GM15510 (cell line): ENCODE measurements around the gene RHOT2.

ENCODE experiments used
- POLR2A ChIP-seq: IDR thresholded peaks from 3 replicates; pipeline ENCODE4 v1.6.1; 2011; ENCODE audit warnings: borderline replicate concordance; ENCODE audit not compliant: insufficient read length; ENCODE audit errors: extremely low read depth

RHOT2 gene

DNA sequence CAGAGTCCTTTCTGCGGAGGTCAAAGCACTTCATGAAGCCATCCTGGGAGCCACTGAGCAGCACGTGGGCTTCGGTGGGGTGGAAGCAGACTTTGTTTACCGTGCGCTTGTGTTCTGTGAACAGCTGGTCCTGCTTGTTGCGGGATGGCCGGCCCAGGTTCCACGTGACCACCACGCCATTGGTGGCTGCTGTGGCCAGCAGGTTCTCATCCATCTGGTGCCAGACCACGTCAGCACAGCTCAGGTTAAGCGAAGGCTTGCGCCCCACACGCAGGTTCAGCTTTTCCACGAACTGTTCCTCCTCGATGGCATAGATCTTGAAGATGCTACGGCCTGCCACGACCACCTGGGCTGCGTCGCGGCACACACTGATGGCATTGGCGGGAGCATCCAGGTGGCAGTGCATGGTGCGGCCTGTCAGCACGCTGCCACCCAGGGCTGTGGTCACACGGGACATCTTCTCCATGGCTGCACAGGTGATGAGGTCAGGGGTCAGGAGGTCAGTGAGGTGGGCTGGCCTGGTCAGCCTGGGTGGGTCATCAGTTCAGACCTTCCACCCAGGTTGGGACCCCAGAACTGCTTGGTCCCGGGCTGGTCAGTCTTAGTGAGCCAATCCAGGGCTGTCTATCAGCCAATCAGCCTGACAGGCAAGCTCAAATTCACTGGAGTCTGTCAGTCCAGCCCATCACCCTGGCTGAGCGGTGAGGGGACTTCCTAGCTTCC is 21.4 kb downstream of the RHOT2 start:
- no peak for TF ChIP-seq POLR2A

DNA sequence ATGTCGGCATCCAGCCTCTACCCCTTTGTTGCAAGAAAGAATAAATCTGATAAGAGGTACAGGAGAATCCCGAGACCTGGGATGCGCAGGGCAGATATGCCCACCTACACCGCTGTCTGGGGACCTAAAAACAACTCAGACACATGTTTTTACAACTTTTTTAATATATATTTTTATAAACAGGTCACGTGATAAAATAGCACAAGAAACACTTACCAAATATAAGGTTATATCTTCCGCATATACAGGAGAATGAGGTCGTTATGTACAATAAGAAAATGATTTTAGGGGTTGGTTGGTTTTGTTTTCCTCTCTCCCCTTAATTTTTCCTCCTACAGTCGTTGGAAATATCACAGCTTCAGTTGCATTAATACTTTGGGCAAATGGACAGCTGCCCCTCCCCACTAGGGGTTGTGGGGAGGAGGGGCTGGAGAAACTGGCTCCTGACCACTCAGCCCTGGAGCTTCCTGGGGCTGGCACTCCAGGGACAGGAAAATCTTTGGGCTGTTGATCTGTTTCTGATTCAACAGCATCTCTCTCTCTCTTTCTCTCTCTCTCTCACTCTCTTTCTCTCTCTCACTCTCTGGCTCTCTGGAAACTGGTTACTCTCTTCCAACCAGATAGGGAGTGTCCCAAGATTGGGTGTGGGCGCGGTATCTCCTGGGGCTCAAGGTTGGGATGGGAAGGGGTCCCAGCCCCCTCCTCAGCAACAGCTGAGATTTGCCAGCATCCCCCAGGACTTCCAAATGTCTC is 24.6 kb downstream of the RHOT2 start:
- no peak for TF ChIP-seq POLR2A

DNA sequence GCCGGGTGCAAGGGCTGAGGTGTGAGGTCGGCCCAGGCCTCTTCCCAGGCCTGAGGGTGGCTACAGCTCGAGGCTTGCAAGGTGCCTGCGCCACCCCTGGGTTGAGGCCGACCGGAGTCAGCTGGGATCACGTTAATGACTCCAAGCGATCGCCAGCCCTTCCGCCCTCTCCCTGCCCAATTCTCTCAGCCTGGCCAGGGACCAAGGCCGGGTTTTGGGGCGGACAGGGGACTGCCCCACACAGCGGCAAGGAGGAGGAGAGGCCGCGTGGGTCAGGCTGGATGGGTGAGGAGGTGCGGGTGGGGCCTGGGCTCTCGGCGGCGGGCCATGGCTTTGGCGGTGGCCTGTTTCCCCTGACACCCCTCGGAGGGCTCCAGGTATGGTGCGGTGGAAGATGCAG is 25.4 kb downstream of the RHOT2 start:
- TF ChIP-seq POLR2A = no peak

DNA sequence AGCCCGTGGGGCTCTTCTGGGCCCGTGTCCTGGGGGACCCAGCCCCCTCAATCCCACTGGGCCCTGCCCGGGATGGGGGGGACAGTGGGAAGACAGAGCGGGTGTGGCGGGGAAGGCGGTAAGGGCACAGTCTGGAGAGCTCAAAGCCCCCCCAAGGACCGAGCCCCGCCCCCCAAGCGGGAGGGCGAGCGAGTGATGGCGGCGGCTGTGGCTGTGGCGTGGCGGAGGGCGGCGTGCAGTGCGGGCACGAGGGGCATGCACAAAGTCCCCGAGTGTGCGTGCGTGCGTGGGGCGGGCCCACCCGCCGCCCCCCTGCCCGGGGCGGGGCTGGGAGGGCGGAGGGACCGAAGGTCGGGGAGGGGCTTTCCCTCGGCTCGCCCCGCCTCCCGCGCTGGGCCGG is 25.8 kb downstream of the RHOT2 start:
- no peak for TF ChIP-seq POLR2A

DNA sequence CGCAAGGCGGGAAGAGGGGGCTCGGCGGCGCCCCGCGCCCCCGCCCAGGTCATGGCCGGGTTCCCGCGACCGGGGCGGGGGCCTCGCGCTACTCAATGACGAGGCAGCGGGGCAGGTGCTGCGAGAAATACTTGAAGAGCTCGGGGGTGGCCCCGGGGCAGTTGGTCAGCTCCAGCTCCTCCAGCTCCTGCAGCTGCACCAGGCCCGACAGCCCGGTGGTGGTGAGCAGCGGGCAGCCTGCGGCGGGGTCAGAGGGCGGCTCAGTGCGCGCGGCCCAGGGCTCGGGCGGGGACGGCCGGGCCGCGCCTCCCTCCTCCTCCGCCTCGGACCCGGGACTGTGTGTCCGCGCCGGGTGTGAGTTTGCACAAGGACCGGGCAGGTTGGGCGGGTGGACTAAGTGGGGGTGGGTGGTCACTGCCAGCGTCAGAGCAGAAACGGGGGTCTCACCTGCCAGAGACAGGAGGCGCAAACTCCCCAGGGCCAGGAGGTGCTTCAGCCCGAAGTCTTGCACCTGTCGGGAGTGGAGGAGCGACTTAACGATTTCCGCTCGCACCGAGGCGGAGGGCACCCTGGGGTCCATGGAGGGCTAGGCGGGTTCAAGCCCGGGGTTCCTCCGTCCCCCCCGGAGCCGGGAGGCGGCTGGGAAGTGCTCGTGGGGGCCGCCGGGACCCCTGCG is 26.4 kb downstream of the RHOT2 start:
- no peak for TF ChIP-seq POLR2A

DNA sequence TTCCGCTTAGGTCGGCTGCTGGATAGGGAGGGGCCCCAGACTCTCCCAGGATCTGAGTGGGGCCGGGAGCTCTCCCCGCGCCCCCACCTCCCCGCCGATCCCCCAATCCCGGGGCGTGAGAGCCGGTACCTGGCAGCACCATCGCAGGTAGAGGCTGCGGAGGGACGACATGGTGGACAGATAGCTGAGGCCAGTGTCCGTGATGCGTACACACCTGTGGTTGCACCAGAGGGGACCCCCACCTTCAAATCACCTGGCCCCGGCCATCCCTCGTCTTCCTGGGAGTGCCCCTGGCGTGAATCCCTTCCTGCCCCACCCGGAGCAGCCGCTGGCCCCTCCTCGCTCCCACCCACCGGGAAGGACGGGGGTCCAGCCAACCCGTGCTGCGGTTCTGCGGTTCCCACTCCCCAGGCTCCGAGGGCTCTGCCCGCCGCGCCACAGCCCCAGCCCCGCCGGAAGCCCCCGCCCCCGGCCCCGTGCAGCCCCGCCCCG is 27.0 kb downstream of the RHOT2 start:
- TF ChIP-seq POLR2A = no peak

DNA sequence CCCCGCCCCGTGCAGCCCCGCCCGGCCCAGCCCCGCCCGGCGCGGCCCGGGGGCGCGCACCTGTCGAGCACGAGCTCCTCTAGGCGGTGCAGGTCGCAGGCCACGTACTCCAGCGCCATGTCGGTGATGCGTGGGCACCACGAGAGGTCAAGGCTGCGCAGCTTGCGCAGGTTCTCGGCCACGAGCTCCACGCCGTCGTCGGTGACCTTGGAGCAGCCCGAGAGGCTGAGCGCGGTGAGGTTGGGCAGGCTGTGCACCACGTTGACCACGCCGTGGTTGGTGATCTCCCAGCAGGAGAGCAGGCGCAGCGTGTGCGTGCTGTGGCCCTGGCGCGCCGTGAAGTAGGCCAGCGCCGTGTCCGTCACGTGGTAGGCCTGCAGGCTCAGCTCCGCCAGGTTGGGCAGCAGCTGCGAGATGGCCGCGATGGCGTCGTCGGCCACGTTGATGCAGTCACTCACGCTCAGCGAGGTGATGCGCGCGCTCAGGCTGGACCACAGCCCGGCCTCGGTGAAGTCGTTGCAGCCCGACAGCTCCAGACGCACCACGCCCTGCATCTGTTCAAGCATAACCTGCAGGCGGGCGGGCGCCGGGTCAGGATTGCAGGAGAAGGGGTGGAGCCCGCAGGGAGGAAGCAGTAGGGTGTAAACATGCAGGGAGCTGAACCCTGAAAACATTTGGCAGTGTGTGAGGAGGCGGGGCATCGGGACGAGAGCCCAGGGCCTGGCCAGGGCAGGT is 27.6 kb downstream of the RHOT2 start:
- peak; percentile 49 for TF ChIP-seq POLR2A

DNA sequence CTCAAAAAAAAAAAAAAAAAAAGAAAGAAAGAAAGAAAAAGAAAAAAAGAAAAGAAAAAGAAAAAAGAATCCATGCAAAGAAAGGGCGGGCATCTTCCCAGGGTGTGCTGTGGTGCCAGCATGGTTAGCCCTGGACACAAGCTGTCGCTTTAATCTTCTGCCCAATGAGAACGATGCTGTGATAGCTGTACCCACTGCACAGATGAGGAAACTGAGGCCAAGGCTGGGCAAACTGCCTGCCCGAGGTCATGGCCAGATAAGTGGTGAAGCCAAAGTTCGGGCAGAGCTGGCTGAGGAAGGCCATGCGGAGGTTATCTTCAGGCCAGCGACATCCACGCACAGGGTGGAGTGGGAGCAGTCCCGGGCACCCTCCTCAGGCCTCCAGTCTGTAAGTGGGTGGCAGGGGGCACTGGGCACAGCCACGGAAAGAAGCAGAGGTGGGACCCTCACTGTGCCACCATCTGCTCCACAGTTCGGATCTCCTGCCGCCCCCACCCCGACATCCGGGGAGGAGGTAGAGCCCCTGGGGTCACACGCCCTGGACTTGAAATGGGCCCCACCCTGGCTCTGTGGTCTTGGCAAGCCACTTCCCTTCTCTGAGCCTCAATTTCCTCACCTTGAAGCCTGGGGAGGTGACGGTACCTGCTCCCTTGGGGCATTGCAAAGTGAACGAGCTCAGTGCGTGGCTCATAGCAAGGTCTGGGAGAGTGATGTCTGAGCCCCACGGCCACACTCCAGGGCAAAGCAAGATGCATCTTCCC is 31.2 kb downstream of the RHOT2 start:
- TF ChIP-seq POLR2A = no peak

DNA sequence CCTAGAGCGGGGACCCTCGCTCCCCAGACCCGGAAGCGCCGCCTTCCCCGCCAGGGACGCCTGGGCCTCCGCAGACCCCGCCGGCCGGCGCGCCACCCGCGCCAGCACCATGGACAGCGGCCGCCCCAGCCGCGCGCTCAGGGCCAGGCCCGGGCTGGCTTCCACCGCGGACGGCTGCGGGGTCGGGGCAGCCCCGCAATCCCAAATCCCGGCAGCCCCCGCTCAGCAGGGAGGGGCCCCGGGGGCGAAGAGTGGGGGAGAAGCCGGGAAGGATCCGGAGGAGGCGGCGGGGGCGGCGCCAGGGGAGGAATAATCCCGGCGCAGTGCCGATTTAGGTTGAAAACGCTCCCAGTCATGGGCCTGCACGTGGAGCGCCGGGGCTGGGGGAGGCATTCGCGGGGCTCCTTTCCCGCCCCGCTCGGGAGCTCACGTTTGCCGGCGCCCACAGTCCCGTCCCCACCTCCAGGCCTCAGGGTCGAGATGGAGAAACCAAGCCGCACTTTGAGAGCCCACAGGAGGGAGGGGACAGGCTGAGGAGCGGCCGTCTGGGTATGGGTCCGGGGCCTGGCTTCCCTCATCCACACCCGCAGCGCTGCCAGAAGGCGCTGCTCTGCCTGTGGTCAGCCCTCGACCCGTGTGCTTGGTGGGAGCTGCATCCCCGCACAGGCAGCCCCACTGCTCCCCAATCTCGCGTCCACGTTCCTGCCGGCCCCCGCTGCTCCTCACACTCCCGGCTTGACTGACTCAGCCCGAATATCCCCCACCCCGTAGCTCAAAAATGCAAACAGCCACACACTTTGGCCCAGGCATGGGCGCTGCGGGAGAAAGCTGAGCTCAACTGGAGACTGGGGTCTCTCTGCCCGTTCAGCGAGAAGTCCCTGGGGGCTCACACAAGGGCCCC is 33.0 kb downstream of the RHOT2 start:
- no peak for TF ChIP-seq POLR2A

DNA sequence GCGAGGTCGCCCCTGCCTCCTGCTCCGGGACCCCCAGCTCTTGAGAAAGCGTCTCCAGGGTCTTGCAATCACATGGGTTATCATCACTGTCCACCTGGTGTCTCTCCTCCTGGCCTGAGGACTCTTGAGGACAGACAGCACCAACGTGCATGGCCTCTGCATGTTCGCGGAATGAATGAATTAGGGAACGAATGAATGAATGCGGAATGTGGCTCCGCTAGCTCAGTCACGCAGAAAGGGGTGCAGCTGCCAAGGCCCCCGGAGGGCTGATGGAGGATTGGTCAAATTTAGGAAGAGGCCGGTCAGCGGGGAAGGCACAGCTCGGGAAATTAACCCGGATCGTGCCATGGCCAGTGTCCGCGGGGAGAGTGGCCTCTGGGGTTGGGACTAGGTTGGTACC is 34.4 kb downstream of the RHOT2 start:
- no peak for TF ChIP-seq POLR2A

DNA sequence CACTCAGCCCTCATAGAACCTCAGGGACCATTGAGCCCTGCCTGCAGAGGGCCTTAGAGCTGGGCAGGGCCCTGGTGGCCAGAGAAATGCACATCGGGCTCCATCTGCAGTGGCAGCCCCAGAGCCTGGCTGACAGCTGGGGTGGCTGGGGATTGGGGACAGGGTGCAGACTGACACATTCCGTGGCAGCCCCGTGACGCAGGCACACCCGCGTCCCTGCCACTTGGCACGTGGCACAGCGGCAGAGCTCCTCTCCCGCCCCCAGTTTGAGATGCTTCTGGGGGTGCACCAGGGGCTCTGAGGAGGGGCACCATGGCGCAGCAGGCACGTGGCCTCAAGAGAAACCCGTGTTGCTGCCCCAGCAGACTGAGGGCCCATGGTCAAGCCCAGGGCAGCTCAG is 35.5 kb downstream of the RHOT2 start:
- no peak for TF ChIP-seq POLR2A

DNA sequence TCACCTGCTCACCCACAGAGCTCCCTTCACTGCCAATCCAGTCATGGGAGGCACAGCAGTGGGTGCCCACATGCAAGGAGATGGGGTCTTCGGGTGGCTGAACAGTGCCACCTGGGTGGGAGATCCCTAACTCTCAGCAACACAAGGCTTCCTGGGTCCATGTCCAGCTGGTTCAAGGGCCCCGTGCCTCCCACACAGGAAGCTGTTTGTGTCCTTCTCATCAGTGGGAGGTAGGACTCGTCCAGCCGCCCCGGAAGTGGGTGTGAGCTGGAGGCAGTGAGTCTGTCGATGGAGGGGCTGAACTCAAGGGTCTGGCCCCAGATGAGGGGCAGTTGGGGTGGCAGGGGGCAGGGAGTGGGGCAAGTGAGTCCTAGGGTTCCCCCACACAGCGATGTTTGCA is 36.1 kb downstream of the RHOT2 start:
- TF ChIP-seq POLR2A = no peak

DNA sequence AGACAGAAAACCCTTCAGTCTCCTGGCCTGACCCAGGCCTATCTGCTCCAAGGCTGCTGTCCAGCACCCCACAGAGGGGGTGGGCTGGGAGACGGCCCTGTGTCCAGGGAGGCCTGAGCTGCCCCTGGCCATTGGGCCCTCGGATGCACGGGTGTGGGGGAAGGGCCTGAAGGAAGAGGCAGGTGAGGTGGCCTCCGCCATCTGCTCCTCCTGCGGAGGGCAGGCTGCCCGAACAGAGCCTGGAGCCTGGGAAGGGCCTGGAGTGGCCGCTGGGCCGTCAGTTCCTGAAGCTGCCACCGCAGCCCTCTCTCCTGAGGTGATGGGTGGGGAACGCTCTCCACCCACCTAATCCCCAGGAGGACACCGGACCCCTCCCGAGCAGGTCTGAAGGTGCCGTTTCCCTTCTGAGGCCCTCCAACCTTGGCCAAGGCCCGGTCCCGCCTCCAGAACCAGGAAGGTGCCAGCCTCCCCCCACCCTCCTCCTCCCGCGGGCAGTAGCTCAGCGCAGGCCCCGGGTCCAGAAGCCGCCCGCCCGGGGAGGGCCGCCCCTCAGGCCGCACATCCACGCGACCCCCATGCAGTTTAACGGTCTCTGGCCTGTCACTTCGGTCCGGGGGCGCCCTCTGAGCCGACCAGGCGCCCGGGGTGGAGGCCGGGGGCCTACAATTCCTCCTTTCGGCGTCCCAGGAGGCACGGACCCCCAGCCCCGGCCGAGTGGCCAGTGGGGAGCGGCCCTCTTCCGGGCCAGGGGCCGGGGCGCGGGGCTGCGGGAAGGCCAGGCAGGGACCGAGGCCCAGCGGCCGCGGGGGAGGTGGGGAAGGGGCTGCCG is 36.8 kb downstream of the RHOT2 start:
- TF ChIP-seq POLR2A = no peak
